GM12891 (cell line): ENCODE data around the gene EMID1.

Experiments
- POLR2A ChIP-seq: IDR thresholded peaks from 2 replicates; pipeline ENCODE4 v1.6.1; 2011; ENCODE audit warnings: low read depth, low read length, control low read depth
- POLR2AphosphoS5 ChIP-seq: IDR thresholded peaks from 2 replicates; pipeline ENCODE4 v1.6.1; 2011; ENCODE audit warnings: low read depth, low read length, control low read depth
- TAF1 ChIP-seq: IDR thresholded peaks from 2 replicates; pipeline ENCODE4 v1.6.1; 2011; ENCODE audit warnings: low read depth, low read length, control low read depth

GRCh38 chr22:29211066-29211465, 5.4 kb downstream of the EMID1 start:
- no peak for TF ChIP-seq POLR2AphosphoS5
- TF ChIP-seq POLR2A = no peak
- TF ChIP-seq TAF1 = no peak
